Measurements from ENCODE around the gene VWA8.

VWA8 gene

GRCh38 chr13:41631296-41631965 lies 329.5 kb downstream of the VWA8 start:
- no peak for TF ChIP-seq CTCF (IDR thresholded peaks at IDR 0.05)

- TF ChIP-seq CTCF (IDR thresholded peaks at IDR 0.05) = no peak
Observed at GRCh38 chr13:41627425-41627824, 333.5 kb downstream of the VWA8 start.

GRCh38 chr13:41624041-41624440 lies 336.9 kb downstream of the VWA8 start:
- TF ChIP-seq CTCF (IDR thresholded peaks at IDR 0.05) = no peak

GRCh38 chr13:41622432-41623429 lies 338.2 kb downstream of the VWA8 start:
- no peak for TF ChIP-seq CTCF (IDR thresholded peaks at IDR 0.05)

- TF ChIP-seq CTCF (IDR thresholded peaks at IDR 0.05) = no peak
Observed at GRCh38 chr13:41621716-41622431, 339.0 kb downstream of the VWA8 start.

GRCh38 chr13:41616151-41616550 lies 344.8 kb downstream of the VWA8 start:
- TF ChIP-seq CTCF (IDR thresholded peaks at IDR 0.05) = no peak

GRCh38 chr13:41615528-41615855 lies 345.4 kb downstream of the VWA8 start:
- TF ChIP-seq CTCF (IDR thresholded peaks at IDR 0.05) = no peak
